HG02884 (cell line): ENCODE measurements around the gene CATSPER4.

Source experiments
- ATAC-seq: cut with Tn5 transposase; IDR thresholded peaks from one replicate; pipeline ENCODE4 v1.9.1; 2021; ENCODE audit warnings: mild to moderate bottlenecking, moderate library complexity; ENCODE audit not compliant: unreplicated experiment

The CATSPER4 gene

GRCh38 chr1:26234644-26235370 is 44.4 kb downstream of the CATSPER4 start:
- ATAC-seq, result no peak

DNA sequence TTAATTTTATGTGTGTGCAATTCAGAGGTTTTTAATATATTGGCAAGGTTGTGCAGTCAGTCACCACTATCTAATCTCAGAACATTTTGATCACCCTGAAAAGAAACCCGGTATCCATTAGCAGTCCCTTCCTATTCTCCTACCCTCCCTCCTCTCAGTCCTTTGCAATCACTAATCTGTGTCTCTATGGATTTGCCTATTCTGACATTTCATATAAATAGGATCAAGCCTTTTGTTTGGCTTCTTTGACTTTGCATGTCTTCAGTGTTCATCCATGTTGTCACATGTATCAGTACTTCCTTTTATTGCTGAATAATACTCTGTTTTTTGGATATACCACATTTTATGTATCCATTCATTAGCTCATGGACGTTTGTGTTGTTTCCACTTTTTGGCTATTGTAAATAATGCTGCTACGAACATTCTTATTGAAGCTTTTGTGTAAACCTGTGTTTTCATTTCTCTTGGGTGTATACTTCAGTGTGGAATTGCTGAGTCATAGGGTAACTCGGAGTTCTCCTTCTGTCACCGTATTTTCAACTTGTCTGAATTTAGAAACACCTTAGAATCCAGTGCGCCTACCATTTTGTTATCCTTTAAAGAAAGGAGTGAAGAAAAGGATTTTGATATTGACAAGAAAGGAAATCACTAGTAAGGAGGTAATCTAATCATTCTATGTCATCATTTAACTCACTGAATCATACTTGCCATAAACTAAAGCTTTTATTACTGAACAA is 47.0 kb downstream of the CATSPER4 start:
- no peak for ATAC-seq

GRCh38 chr1:26239936-26240335 is 49.5 kb downstream of the CATSPER4 start:
- ATAC-seq, result no peak
